ENCODE measurements around the gene FREY1. TPM values are rescaled to one million over a fixed set of nuclear protein-coding genes. Genes with fewer than 3 reads are reported as not detected.

The FREY1 gene
- polyA plus RNA-seq, 1 donor (not counting 4 experiments of a cell fraction or from before 2014, with no cell fraction given): 0.25 TPM

DNA sequence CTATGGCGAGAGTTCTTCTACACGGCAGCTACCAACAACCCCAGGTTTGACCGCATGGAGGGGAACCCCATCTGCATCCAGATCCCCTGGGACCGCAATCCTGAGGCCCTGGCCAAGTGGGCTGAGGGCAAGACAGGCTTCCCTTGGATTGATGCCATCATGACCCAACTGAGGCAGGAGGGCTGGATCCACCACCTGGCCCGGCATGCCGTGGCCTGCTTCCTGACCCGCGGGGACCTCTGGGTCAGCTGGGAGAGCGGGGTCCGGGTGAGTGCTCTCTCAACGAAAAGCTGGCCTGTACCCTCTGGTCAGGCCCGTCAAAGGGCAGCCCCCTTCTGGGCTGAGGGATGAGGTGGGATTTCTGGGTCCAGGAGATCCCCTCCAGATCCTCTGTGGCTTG lies 37.5 kb downstream of the FREY1 start:
- Histone ChIP-seq H3K9me3 (ENCODE audit: control insufficient read depth, low read depth, low read length) (no peaks in the 10 kb centered on the region), H2AFZ (ENCODE audit: control insufficient read depth, low read length) (no peak overlapping the region), H3K9ac (ENCODE audit: control insufficient read depth, extremely low read depth, insufficient read depth, low read length) (no peak overlapping the region), H3K4me2 (ENCODE audit: control insufficient read depth, extremely low read depth, insufficient read depth, low read depth, low read length) (no peak overlapping the region), H3K27ac (ENCODE audit: control insufficient read depth, insufficient read depth, low read length) (no peak overlapping the region), H3K36me3 (ENCODE audit: control insufficient read depth in 2 of 2, extremely low read depth in 1 of 2, insufficient read depth in 2 of 2, low read length in 2 of 2) (peaks cover 20 to 38% of the 10 kb centered on the region in 2 experiments), H3K9me1 (ENCODE audit: control insufficient read depth, extremely low read depth, insufficient read depth, low read length) (no peaks in the 10 kb centered on the region), H3K79me2 (ENCODE audit: control insufficient read depth, insufficient read depth, low read length) (no peaks in the 10 kb centered on the region), H3K27me3 (ENCODE audit: control insufficient read depth, extremely low read depth, insufficient read depth, low read length) (no peaks in the 10 kb centered on the region), H4K20me1 (ENCODE audit: control insufficient read depth, extremely low read depth, insufficient read depth, low read length) (no peaks in the 10 kb centered on the region), H3K4me3 (ENCODE audit: control insufficient read depth in 2 of 3, extremely low read depth in 1 of 3, insufficient read depth in 2 of 3, low read depth in 1 of 3, low read length in 3 of 3) (no peak overlapping the region), H3K4me1 (ENCODE audit: control insufficient read depth, extremely low read depth, insufficient read depth, low read length) (peaks cover 5% of the 10 kb centered on the region)
- FAIRE-seq (no peak), DNase-seq (ENCODE audit: low read depth, low spot score) (no peak)
- TF ChIP-seq, protein P1, sequence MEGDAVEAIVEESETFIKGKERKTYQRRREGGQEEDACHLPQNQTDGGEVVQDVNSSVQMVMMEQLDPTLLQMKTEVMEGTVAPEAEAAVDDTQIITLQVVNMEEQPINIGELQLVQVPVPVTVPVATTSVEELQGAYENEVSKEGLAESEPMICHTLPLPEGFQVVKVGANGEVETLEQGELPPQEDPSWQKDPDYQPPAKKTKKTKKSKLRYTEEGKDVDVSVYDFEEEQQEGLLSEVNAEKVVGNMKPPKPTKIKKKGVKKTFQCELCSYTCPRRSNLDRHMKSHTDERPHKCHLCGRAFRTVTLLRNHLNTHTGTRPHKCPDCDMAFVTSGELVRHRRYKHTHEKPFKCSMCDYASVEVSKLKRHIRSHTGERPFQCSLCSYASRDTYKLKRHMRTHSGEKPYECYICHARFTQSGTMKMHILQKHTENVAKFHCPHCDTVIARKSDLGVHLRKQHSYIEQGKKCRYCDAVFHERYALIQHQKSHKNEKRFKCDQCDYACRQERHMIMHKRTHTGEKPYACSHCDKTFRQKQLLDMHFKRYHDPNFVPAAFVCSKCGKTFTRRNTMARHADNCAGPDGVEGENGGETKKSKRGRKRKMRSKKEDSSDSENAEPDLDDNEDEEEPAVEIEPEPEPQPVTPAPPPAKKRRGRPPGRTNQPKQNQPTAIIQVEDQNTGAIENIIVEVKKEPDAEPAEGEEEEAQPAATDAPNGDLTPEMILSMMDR (optimal IDR thresholded peaks at IDR 0.05 in 1 of 3, IDR thresholded peaks at IDR 0.05 in 1 of 3, conservative IDR thresholded peaks at IDR 0.05 in 1 of 3; ENCODE audit: extremely low read depth in 1 of 3, insufficient read depth in 2 of 3, low read length in 3 of 3): no peak
- TF ChIP-seq EZH2 (IDR thresholded peaks at IDR 0.05; ENCODE audit: low read length): no peak
- dilution Hi-C loops (cut with MboI; ENCODE audit: extremely low pct_ligation_motif_present, low sequenced_read_pairs): no loop called here

DNA sequence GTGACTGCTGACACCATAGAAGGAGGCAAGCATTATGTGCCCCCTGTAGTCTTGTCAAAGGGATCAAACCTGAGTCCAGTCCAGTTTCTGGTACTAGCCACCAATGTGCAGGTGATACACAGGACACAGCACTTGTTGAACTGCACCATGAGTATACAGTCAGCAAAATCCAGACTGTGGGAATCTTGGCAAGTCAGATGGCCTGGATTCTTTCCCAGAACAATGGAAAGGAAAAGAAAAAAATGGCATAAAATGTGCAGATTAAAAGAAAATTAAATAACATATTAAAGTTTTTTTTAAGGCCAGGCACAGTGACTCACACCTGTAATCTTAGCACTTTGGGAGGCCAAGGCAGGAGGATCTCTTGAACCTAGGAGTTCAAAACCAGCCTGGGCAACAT lies 43.0 kb downstream of the FREY1 start:
- no peak overlapping the region for H3K27ac ChIP-seq (ENCODE audit: control insufficient read depth, insufficient read depth, low read length)
- no peak for DNase-seq (ENCODE audit: low read depth, low spot score)
- TF ChIP-seq, protein P1 (optimal IDR thresholded peaks at IDR 0.05 in 1 of 3, IDR thresholded peaks at IDR 0.05 in 1 of 3, conservative IDR thresholded peaks at IDR 0.05 in 1 of 3; ENCODE audit: extremely low read depth in 1 of 3, insufficient read depth in 2 of 3, low read length in 3 of 3): no peak
- no peak for TF ChIP-seq EZH2 (IDR thresholded peaks at IDR 0.05; ENCODE audit: low read length)
- no peak overlapping the region for H3K9ac ChIP-seq (ENCODE audit: control insufficient read depth, extremely low read depth, insufficient read depth, low read length)
- H3K9me1 ChIP-seq (ENCODE audit: control insufficient read depth, extremely low read depth, insufficient read depth, low read length): peaks cover 3% of the 10 kb centered on the region
- no peak overlapping the region for H3K4me3 ChIP-seq (ENCODE audit: control insufficient read depth in 2 of 3, extremely low read depth in 1 of 3, insufficient read depth in 2 of 3, low read depth in 1 of 3, low read length in 3 of 3)
- H3K79me2 ChIP-seq (ENCODE audit: control insufficient read depth, insufficient read depth, low read length): no peaks in the 10 kb centered on the region
- no peaks in the 10 kb centered on the region for H3K27me3 ChIP-seq (ENCODE audit: control insufficient read depth, extremely low read depth, insufficient read depth, low read length)
- peaks cover 2% of the 10 kb centered on the region for H4K20me1 ChIP-seq (ENCODE audit: control insufficient read depth, extremely low read depth, insufficient read depth, low read length)
- no peak overlapping the region for H2AFZ ChIP-seq (ENCODE audit: control insufficient read depth, low read length)
- H3K9me3 ChIP-seq (ENCODE audit: control insufficient read depth, low read depth, low read length): no peaks in the 10 kb centered on the region
- H3K4me2 ChIP-seq (ENCODE audit: control insufficient read depth, extremely low read depth, insufficient read depth, low read depth, low read length): no peak overlapping the region
- H3K36me3 ChIP-seq (ENCODE audit: control insufficient read depth in 2 of 2, extremely low read depth in 1 of 2, insufficient read depth in 2 of 2, low read length in 2 of 2): peaks cover 10 to 23% of the 10 kb centered on the region in 2 experiments
- peaks cover 12% of the 10 kb centered on the region for H3K4me1 ChIP-seq (ENCODE audit: control insufficient read depth, extremely low read depth, insufficient read depth, low read length)
- dilution Hi-C loops (cut with MboI; ENCODE audit: extremely low pct_ligation_motif_present, low sequenced_read_pairs): no loop called here
- no peak for FAIRE-seq
